ENCODE measurements around the gene FOXP1. TPM values are rescaled to one million over a fixed set of nuclear protein-coding genes. Genes with fewer than 3 reads are reported as not detected.

FOXP1 gene
- total and polyA plus RNA-seq, 2 of the 13 experiments (the other 11 are each of a cell fraction or from before 2014, with no cell fraction given): 40.4 to 59.0 TPM

GRCh38 chr3:71400986-71401451 is 182.5 kb downstream of the FOXP1 start (continued):
- no peak for TF ChIP-seq ZNF142 (CRISPR knock-in tag; IDR thresholded peaks at IDR 0.05)
- no peak for TF ChIP-seq ZBTB44 (CRISPR knock-in tag; IDR thresholded peaks at IDR 0.05)
- TF ChIP-seq HOXA9 (CRISPR knock-in tag; IDR thresholded peaks at IDR 0.05; ENCODE audit: borderline replicate concordance): no peak
- no peak for TF ChIP-seq ETV6 (CRISPR knock-in tag; conservative IDR thresholded peaks at IDR 0.05)
- TF ChIP-seq KDM5A (IDR thresholded peaks at IDR 0.05; ENCODE audit: borderline replicate concordance, low read length): no peak
- TF ChIP-seq ZSCAN21 (CRISPR knock-in tag; IDR thresholded peaks at IDR 0.05; ENCODE audit: borderline replicate concordance): no peak
- TF ChIP-seq, protein P1, sequence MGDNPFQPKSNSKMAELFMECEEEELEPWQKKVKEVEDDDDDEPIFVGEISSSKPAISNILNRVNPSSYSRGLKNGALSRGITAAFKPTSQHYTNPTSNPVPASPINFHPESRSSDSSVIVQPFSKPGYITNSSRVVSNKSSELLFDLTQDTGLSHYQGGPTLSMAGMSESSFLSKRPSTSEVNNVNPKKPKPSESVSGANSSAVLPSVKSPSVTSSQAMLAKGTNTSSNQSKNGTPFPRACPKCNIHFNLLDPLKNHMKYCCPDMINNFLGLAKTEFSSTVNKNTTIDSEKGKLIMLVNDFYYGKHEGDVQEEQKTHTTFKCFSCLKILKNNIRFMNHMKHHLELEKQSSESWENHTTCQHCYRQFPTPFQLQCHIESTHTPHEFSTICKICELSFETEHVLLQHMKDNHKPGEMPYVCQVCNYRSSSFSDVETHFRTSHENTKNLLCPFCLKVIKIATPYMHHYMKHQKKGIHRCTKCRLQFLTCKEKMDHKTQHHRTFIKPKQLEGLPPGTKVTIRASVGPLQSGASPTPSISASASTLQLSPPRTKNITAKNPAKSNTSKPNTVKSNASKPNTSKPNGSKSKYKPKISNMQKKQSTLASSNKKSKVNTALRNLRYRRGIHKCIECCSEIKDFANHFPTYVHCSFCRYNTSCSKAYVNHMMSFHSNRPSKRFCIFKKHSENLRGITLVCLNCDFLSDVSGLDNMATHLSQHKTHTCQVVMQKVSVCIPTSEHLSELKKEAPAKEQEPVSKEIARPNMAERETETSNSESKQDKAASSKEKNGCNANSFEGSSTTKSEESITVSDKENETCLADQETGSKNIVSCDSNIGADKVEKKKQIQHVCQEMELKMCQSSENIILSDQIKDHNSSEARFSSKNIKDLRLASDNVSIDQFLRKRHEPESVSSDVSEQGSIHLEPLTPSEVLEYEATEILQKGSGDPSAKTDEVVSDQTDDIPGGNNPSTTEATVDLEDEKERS (CRISPR knock-in tag; IDR thresholded peaks at IDR 0.05): no peak
- TF ChIP-seq, protein P2, sequence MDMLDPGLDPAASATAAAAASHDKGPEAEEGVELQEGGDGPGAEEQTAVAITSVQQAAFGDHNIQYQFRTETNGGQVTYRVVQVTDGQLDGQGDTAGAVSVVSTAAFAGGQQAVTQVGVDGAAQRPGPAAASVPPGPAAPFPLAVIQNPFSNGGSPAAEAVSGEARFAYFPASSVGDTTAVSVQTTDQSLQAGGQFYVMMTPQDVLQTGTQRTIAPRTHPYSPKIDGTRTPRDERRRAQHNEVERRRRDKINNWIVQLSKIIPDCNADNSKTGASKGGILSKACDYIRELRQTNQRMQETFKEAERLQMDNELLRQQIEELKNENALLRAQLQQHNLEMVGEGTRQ (IDR thresholded peaks at IDR 0.05; ENCODE audit: low read depth, low read length): no peak
- TF ChIP-seq, protein P2 (CRISPR knock-in tag; IDR thresholded peaks at IDR 0.05; ENCODE audit: borderline replicate concordance): no peak
- TF ChIP-seq FOXM1 (CRISPR knock-in tag; IDR thresholded peaks at IDR 0.05): no peak
- no peak for TF ChIP-seq ZNF891 (CRISPR knock-in tag; IDR thresholded peaks at IDR 0.05)
- no peak for TF ChIP-seq ZNF607 (CRISPR knock-in tag; IDR thresholded peaks at IDR 0.05; ENCODE audit: borderline replicate concordance)
- no peak for TF ChIP-seq MIER3 (CRISPR knock-in tag; IDR thresholded peaks at IDR 0.05; ENCODE audit: borderline replicate concordance)
